DOHH2 (cell line): ENCODE data around the gene ITGA2B.

Source experiments
- H3F3A ChIP-seq: fragments of 200-600 bp; sonication (generic), shearing (Covaris generic); 2 replicates; pipeline ENCODE4 v1.6.0; 2016; ENCODE audit warnings: antibody characterized with exemption, mild to moderate bottlenecking; ENCODE audit not compliant: control insufficient read depth, insufficient read depth
- H3K27ac ChIP-seq: fragments of 200-600 bp; sonication (generic); 2 replicates; pipeline ENCODE4 v1.5.1; 2014; ENCODE audit warnings: low read depth, mild to moderate bottlenecking, low read length, moderate library complexity
- H3K27me3 ChIP-seq: fragments of 200-600 bp; sonication (generic); 2 replicates; pipeline ENCODE4 v1.6.1; 2014; ENCODE audit warnings: mild to moderate bottlenecking, low read length, mixed read lengths; ENCODE audit not compliant: control insufficient read depth
- H3K36me3 ChIP-seq: fragments of 200-600 bp; sonication (generic); 2 replicates; pipeline ENCODE4 v1.6.1; 2014; ENCODE audit warnings: mild to moderate bottlenecking, low read length, moderate library complexity, mixed read lengths; ENCODE audit not compliant: control insufficient read depth
- H3K4me1 ChIP-seq: fragments of 200-600 bp; sonication (generic); 2 replicates; pipeline ENCODE4 v1.6.1; 2014; ENCODE audit warnings: mild to moderate bottlenecking, low read length, mixed read lengths; ENCODE audit not compliant: control insufficient read depth
- H3K4me2 ChIP-seq: fragments of 200-600 bp; sonication (generic); 2 replicates; pipeline ENCODE4 v1.6.0; 2014; ENCODE audit warnings: mild to moderate bottlenecking, low read length, moderate library complexity
- H3K4me3 ChIP-seq: fragments of 200-600 bp; sonication (generic); 2 replicates; pipeline ENCODE4 v1.5.1; 2014; ENCODE audit warnings: mild to moderate bottlenecking, low read length, mixed read lengths
- H3K79me2 ChIP-seq: fragments of 200-600 bp; sonication (generic); 2 replicates; pipeline ENCODE4 v1.6.1; 2014; ENCODE audit warnings: mild to moderate bottlenecking, low read length, mixed read lengths; ENCODE audit not compliant: control insufficient read depth
- H3K9me2 ChIP-seq: fragments of 200-600 bp; sonication (generic); replicated peaks from 2 replicates; pipeline ENCODE4 v1.6.1; 2014; ENCODE audit warnings: mild to moderate bottlenecking, low read length, mixed read lengths; ENCODE audit not compliant: control insufficient read depth
- H3K9me3 ChIP-seq: fragments of 200-600 bp; sonication (generic); 2 replicates; pipeline ENCODE4 v1.6.1; 2014; ENCODE audit warnings: antibody characterized with exemption, low read length, mixed read lengths; ENCODE audit not compliant: control insufficient read depth, insufficient read depth
- H4K20me1 ChIP-seq: fragments of 200-600 bp; sonication (generic); 2 replicates; pipeline ENCODE4 v1.6.0; 2014; ENCODE audit warnings: low read depth, mild to moderate bottlenecking, antibody characterized with exemption, low read length, moderate library complexity; ENCODE audit not compliant: control insufficient read depth, insufficient read depth
- CTCF ChIP-seq: fragments of 200-600 bp; sonication (generic); IDR thresholded peaks from one replicate; pipeline ENCODE4 v1.5.1; 2014; ENCODE audit warnings: antibody characterized with exemption, mild to moderate bottlenecking, low read depth, low read length; ENCODE audit not compliant: poor library complexity, severe bottlenecking
- EZH2phosphoT487 ChIP-seq: fragments of 200-600 bp; sonication (generic); IDR thresholded peaks from 2 replicates; pipeline ENCODE4 v1.6.1; 2017; ENCODE audit warnings: borderline replicate concordance, mild to moderate bottlenecking, antibody characterized with exemption, low read length, moderate library complexity, mixed read lengths

ITGA2B gene

GRCh38 chr17:44327715-44328449 is 61.6 kb downstream of the ITGA2B start:
- TF ChIP-seq CTCF = no peak
- no peak for TF ChIP-seq EZH2phosphoT487
- Histone ChIP-seq H3K4me2 (peak overlapping the region; percentile 79), H4K20me1 (no peaks in the 10 kb centered on the region), H3K4me3 (peak overlapping the region; percentile 48), H3K79me2 (peaks cover 33% of the 10 kb centered on the region), H3K9me2 (no peaks in the 10 kb centered on the region), H3K9me3 (no peaks in the 10 kb centered on the region), H3K36me3 (peaks cover 9% of the 10 kb centered on the region), H3F3A (peaks cover 26% of the 10 kb centered on the region), H3K4me1 (peaks cover 70% of the 10 kb centered on the region), H3K27ac (peak overlapping the region; percentile 83), H3K27me3 (no peaks in the 10 kb centered on the region)

- H3K27me3 ChIP-seq = no peaks in the 10 kb centered on the region
- H3K79me2 ChIP-seq = peaks cover 40% of the 10 kb centered on the region
- H3K9me2 ChIP-seq = no peaks in the 10 kb centered on the region
- TF ChIP-seq EZH2phosphoT487 (no peak), CTCF (no peak)
- H3K4me2 ChIP-seq = peak overlapping the region; percentile 66
- H4K20me1 ChIP-seq = no peaks in the 10 kb centered on the region
- peak overlapping the region; percentile 52 for H3K27ac ChIP-seq
- H3K4me3 ChIP-seq = peak overlapping the region; percentile 65
- H3K9me3 ChIP-seq = no peaks in the 10 kb centered on the region
- peaks cover 26% of the 10 kb centered on the region for H3F3A ChIP-seq
- peaks cover 62% of the 10 kb centered on the region for H3K4me1 ChIP-seq
- peaks cover 16% of the 10 kb centered on the region for H3K36me3 ChIP-seq
Measured at GRCh38 chr17:44326861-44327444, 62.5 kb downstream of the ITGA2B start.

- Histone ChIP-seq H3K9me3 (no peaks in the 10 kb centered on the region), H3K4me2 (peak within 1 kb of the TSS; percentile 84), H4K20me1 (no peaks in the 10 kb centered on the region), H3K4me3 (peak within 1 kb of the TSS; percentile 78), H3K9me2 (no peaks in the 10 kb centered on the region), H3K4me1 (peaks cover 49% of the 10 kb centered on the region), H3F3A (peaks cover 22% of the 10 kb centered on the region), H3K79me2 (peaks cover 40% of the 10 kb centered on the region), H3K27ac (peak within 1 kb of the TSS; percentile 89), H3K36me3 (peaks cover 38% of the 10 kb centered on the region), H3K27me3 (no peaks in the 10 kb centered on the region)
- TF ChIP-seq CTCF = no peak
- TF ChIP-seq EZH2phosphoT487 = no peak
Measured at GRCh38 chr17:44324571-44325275, 64.7 kb downstream of the ITGA2B start, which contains the start of gene SLC25A39. TSS of gene SLC25A39 (minus strand) at chr17:44324823. CDS start at chr17:44323562, 1,261 bp downstream.
